AG09319 (cell line): ENCODE results near the gene SRGAP2.
"Not testable (repeated sequence)": the region's sequence is repeated elsewhere in the genome, so short reads cannot be mapped to it uniquely, and the experiment has no call there.

Experiments
- DNase-seq: peaks from one replicate; pipeline ENCODE4 v3.0.0-alpha.2; 2010; ENCODE audit warnings: low read depth; ENCODE audit errors: extremely low read depth

SRGAP2 gene

GRCh38 chr1:206202789-206203363 is 465 bp upstream of the SRGAP2 start, which contains the start of gene FAM72A:
Gene FAM72A, minus strand, starts transcription at chr1:206202839. Its CDS starts 814 bp downstream, at chr1:206202025.
- DNase-seq = peak; percentile 100

GRCh38 chr1:206204159-206204511 is 794 bp downstream of the SRGAP2 start:
- DNase-seq = not testable (repeated sequence)

GRCh38 chr1:206204871-206205270 is 1.5 kb downstream of the SRGAP2 start:
- DNase-seq = not testable (repeated sequence)

GRCh38 chr1:206205569-206205968 is 2.2 kb downstream of the SRGAP2 start:
- not testable (repeated sequence) for DNase-seq

- not testable (repeated sequence) for DNase-seq
Measured at GRCh38 chr1:206210802-206211201, 7.5 kb downstream of the SRGAP2 start.

- DNase-seq = not testable (repeated sequence)
Measured at GRCh38 chr1:206215600-206216392, 12.5 kb downstream of the SRGAP2 start.

- DNase-seq = not testable (repeated sequence)
Measured at GRCh38 chr1:206218285-206218684, 14.9 kb downstream of the SRGAP2 start.

GRCh38 chr1:206218765-206219164 is 15.4 kb downstream of the SRGAP2 start:
- DNase-seq = not testable (repeated sequence)

- DNase-seq = not testable (repeated sequence)
Measured at GRCh38 chr1:206219514-206220331, 16.4 kb downstream of the SRGAP2 start.

GRCh38 chr1:206220332-206221000 is 17.1 kb downstream of the SRGAP2 start:
- DNase-seq = not testable (repeated sequence)

- DNase-seq = not testable (repeated sequence)
Measured at GRCh38 chr1:206221585-206221984, 18.2 kb downstream of the SRGAP2 start.

- not testable (repeated sequence) for DNase-seq
Measured at GRCh38 chr1:206224190-206224776, 20.9 kb downstream of the SRGAP2 start.

GRCh38 chr1:206225386-206225785 is 22.0 kb downstream of the SRGAP2 start:
- not testable (repeated sequence) for DNase-seq

- DNase-seq = not testable (repeated sequence)
Measured at GRCh38 chr1:206226886-206227285, 23.5 kb downstream of the SRGAP2 start.

- not testable (repeated sequence) for DNase-seq
Measured at GRCh38 chr1:206229286-206229685, 25.9 kb downstream of the SRGAP2 start.

- not testable (repeated sequence) for DNase-seq
Measured at GRCh38 chr1:206231989-206232388, 28.6 kb downstream of the SRGAP2 start.

- not testable (repeated sequence) for DNase-seq
Measured at GRCh38 chr1:206232970-206233645, 29.8 kb downstream of the SRGAP2 start.

- not testable (repeated sequence) for DNase-seq
Measured at GRCh38 chr1:206234189-206234916, 31.0 kb downstream of the SRGAP2 start.

- DNase-seq = not testable (repeated sequence)
Measured at GRCh38 chr1:206235190-206235589, 31.8 kb downstream of the SRGAP2 start.
